Measurements from ENCODE around the gene ZSCAN22. TPM values are rescaled to one million over a fixed set of nuclear protein-coding genes. Genes with fewer than 3 reads are reported as not detected.
A peak's percentile ranks its signal among the peaks of the same experiment; 100 is the strongest.

ZSCAN22 gene
- total and polyA plus RNA-seq, 2 of the 13 experiments (the other 11 are each of a cell fraction or from before 2014, with no cell fraction given), result 2.5 to 3.5 TPM

DNA sequence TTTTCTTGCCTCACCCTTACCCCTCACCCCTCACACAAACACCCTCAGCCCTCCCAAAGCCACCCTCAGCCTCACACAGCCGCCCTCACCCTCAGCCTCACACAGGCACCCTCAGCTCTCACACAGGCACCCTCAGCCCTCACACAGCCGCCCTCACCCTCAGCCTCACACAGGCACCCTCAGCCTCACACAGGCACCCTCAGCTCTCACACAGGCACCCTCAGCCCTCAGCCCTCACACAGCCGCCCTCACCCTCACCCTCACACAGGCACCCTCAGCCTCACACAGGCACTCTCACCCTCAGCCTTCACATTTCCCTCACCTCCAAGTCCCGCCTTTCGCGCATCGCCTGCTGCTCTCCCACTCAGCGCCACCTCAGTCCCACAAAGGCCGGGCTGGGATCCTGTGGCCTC is 287 bp upstream of the ZSCAN22 start (continued):
- TF ChIP-seq, protein P1, sequence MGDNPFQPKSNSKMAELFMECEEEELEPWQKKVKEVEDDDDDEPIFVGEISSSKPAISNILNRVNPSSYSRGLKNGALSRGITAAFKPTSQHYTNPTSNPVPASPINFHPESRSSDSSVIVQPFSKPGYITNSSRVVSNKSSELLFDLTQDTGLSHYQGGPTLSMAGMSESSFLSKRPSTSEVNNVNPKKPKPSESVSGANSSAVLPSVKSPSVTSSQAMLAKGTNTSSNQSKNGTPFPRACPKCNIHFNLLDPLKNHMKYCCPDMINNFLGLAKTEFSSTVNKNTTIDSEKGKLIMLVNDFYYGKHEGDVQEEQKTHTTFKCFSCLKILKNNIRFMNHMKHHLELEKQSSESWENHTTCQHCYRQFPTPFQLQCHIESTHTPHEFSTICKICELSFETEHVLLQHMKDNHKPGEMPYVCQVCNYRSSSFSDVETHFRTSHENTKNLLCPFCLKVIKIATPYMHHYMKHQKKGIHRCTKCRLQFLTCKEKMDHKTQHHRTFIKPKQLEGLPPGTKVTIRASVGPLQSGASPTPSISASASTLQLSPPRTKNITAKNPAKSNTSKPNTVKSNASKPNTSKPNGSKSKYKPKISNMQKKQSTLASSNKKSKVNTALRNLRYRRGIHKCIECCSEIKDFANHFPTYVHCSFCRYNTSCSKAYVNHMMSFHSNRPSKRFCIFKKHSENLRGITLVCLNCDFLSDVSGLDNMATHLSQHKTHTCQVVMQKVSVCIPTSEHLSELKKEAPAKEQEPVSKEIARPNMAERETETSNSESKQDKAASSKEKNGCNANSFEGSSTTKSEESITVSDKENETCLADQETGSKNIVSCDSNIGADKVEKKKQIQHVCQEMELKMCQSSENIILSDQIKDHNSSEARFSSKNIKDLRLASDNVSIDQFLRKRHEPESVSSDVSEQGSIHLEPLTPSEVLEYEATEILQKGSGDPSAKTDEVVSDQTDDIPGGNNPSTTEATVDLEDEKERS (CRISPR knock-in tag; IDR thresholded peaks at IDR 0.05), result 0 out of 2 replicates have a peak, but pooled peaks have one; percentile 16
- TF ChIP-seq GATAD1 (CRISPR knock-in tag; IDR thresholded peaks at IDR 0.05) (no peak), ZKSCAN5 (CRISPR knock-in tag; IDR thresholded peaks at IDR 0.05) (peak; percentile 69; the same call in 1 of the 2 replicates), ISL2 (CRISPR knock-in tag; IDR thresholded peaks at IDR 0.05) (no peak), GZF1 (CRISPR knock-in tag; IDR thresholded peaks at IDR 0.05) (no peak), PAWR (CRISPR knock-in tag; IDR thresholded peaks at IDR 0.05; ENCODE audit: borderline replicate concordance) (no peak), PAF1 (CRISPR knock-in tag; IDR thresholded peaks at IDR 0.05) (no peak)
- TF ChIP-seq, protein P2, sequence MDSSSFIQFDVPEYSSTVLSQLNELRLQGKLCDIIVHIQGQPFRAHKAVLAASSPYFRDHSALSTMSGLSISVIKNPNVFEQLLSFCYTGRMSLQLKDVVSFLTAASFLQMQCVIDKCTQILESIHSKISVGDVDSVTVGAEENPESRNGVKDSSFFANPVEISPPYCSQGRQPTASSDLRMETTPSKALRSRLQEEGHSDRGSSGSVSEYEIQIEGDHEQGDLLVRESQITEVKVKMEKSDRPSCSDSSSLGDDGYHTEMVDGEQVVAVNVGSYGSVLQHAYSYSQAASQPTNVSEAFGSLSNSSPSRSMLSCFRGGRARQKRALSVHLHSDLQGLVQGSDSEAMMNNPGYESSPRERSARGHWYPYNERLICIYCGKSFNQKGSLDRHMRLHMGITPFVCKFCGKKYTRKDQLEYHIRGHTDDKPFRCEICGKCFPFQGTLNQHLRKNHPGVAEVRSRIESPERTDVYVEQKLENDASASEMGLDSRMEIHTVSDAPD (CRISPR knock-in tag; IDR thresholded peaks at IDR 0.05), result 0 out of 2 replicates have a peak, but pooled peaks have one; percentile 36
- TF ChIP-seq, protein P3, sequence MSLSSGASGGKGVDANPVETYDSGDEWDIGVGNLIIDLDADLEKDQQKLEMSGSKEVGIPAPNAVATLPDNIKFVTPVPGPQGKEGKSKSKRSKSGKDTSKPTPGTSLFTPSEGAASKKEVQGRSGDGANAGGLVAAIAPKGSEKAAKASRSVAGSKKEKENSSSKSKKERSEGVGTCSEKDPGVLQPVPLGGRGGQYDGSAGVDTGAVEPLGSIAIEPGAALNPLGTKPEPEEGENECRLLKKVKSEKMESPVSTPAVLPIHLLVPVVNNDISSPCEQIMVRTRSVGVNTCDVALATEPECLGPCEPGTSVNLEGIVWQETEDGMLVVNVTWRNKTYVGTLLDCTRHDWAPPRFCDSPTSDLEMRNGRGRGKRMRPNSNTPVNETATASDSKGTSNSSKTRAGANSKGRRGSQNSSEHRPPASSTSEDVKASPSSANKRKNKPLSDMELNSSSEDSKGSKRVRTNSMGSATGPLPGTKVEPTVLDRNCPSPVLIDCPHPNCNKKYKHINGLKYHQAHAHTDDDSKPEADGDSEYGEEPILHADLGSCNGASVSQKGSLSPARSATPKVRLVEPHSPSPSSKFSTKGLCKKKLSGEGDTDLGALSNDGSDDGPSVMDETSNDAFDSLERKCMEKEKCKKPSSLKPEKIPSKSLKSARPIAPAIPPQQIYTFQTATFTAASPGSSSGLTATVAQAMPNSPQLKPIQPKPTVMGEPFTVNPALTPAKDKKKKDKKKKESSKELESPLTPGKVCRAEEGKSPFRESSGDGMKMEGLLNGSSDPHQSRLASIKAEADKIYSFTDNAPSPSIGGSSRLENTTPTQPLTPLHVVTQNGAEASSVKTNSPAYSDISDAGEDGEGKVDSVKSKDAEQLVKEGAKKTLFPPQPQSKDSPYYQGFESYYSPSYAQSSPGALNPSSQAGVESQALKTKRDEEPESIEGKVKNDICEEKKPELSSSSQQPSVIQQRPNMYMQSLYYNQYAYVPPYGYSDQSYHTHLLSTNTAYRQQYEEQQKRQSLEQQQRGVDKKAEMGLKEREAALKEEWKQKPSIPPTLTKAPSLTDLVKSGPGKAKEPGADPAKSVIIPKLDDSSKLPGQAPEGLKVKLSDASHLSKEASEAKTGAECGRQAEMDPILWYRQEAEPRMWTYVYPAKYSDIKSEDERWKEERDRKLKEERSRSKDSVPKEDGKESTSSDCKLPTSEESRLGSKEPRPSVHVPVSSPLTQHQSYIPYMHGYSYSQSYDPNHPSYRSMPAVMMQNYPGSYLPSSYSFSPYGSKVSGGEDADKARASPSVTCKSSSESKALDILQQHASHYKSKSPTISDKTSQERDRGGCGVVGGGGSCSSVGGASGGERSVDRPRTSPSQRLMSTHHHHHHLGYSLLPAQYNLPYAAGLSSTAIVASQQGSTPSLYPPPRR (CRISPR knock-in tag; IDR thresholded peaks at IDR 0.05; ENCODE audit: borderline replicate concordance), result no peak
- TF ChIP-seq, protein P4, sequence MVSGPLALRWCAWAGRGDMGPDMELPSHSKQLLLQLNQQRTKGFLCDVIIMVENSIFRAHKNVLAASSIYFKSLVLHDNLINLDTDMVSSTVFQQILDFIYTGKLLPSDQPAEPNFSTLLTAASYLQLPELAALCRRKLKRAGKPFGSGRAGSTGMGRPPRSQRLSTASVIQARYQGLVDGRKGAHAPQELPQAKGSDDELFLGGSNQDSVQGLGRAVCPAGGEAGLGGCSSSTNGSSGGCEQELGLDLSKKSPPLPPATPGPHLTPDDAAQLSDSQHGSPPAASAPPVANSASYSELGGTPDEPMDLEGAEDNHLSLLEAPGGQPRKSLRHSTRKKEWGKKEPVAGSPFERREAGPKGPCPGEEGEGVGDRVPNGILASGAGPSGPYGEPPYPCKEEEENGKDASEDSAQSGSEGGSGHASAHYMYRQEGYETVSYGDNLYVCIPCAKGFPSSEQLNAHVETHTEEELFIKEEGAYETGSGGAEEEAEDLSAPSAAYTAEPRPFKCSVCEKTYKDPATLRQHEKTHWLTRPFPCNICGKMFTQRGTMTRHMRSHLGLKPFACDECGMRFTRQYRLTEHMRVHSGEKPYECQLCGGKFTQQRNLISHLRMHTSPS (CRISPR knock-in tag; IDR thresholded peaks at IDR 0.05; ENCODE audit: low read depth), result no peak
- TF ChIP-seq, protein P5, sequence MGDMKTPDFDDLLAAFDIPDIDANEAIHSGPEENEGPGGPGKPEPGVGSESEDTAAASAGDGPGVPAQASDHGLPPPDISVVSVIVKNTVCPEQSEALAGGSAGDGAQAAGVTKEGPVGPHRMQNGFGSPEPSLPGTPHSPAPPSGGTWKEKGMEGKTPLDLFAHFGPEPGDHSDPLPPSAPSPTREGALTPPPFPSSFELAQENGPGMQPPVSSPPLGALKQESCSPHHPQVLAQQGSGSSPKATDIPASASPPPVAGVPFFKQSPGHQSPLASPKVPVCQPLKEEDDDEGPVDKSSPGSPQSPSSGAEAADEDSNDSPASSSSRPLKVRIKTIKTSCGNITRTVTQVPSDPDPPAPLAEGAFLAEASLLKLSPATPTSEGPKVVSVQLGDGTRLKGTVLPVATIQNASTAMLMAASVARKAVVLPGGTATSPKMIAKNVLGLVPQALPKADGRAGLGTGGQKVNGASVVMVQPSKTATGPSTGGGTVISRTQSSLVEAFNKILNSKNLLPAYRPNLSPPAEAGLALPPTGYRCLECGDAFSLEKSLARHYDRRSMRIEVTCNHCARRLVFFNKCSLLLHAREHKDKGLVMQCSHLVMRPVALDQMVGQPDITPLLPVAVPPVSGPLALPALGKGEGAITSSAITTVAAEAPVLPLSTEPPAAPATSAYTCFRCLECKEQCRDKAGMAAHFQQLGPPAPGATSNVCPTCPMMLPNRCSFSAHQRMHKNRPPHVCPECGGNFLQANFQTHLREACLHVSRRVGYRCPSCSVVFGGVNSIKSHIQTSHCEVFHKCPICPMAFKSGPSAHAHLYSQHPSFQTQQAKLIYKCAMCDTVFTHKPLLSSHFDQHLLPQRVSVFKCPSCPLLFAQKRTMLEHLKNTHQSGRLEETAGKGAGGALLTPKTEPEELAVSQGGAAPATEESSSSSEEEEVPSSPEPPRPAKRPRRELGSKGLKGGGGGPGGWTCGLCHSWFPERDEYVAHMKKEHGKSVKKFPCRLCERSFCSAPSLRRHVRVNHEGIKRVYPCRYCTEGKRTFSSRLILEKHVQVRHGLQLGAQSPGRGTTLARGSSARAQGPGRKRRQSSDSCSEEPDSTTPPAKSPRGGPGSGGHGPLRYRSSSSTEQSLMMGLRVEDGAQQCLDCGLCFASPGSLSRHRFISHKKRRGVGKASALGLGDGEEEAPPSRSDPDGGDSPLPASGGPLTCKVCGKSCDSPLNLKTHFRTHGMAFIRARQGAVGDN (CRISPR knock-in tag; IDR thresholded peaks at IDR 0.05), result no peak
- TF ChIP-seq, protein P6, sequence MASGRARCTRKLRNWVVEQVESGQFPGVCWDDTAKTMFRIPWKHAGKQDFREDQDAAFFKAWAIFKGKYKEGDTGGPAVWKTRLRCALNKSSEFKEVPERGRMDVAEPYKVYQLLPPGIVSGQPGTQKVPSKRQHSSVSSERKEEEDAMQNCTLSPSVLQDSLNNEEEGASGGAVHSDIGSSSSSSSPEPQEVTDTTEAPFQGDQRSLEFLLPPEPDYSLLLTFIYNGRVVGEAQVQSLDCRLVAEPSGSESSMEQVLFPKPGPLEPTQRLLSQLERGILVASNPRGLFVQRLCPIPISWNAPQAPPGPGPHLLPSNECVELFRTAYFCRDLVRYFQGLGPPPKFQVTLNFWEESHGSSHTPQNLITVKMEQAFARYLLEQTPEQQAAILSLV (CRISPR knock-in tag; IDR thresholded peaks at IDR 0.05; ENCODE audit: borderline replicate concordance), result no peak
